HG02981 (cell line): ENCODE results near the gene GABARAP.

ENCODE experiments used
- ATAC-seq: cut with Tn5 transposase; IDR thresholded peaks from one replicate; pipeline ENCODE4 v1.9.1; 2021; ENCODE audit warnings: mild to moderate bottlenecking, moderate library complexity; ENCODE audit not compliant: unreplicated experiment

GABARAP gene

DNA sequence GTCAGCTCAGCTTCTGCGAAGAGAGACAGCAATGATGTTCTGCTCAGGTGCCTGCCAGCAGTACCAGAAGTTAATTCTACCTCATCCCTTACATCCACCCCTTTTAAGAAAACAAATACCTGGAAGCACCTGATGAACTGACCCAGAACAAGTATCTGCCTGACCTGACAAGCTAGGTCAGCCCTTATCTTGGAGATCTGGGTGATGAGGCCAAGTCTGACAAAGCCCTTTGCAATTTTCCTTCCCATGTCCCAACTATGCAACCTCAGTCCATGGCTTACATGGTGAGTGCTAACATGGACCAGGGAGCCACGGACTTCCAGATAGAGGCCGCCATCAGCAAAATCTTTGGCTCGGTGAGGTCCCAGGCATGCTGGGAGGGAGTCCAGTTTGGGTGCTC lies 18.9 kb downstream of the GABARAP start:
- no peak for ATAC-seq

DNA sequence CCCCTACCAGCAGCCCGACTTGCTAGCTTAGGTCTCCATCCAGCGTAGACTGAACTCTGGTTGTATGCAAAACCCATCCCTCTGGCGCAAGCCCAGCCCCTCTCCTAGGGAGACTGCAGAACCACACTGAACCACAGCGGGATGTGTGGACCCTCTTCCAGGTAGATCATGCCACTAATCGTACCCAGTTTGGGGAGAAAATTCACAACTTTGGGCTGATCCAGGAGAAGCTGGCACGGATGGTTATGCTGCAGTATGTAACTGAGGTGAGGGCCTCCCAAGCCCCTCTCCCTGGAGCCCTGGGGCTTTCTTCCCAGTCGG lies 19.3 kb downstream of the GABARAP start:
- no peak for ATAC-seq

DNA sequence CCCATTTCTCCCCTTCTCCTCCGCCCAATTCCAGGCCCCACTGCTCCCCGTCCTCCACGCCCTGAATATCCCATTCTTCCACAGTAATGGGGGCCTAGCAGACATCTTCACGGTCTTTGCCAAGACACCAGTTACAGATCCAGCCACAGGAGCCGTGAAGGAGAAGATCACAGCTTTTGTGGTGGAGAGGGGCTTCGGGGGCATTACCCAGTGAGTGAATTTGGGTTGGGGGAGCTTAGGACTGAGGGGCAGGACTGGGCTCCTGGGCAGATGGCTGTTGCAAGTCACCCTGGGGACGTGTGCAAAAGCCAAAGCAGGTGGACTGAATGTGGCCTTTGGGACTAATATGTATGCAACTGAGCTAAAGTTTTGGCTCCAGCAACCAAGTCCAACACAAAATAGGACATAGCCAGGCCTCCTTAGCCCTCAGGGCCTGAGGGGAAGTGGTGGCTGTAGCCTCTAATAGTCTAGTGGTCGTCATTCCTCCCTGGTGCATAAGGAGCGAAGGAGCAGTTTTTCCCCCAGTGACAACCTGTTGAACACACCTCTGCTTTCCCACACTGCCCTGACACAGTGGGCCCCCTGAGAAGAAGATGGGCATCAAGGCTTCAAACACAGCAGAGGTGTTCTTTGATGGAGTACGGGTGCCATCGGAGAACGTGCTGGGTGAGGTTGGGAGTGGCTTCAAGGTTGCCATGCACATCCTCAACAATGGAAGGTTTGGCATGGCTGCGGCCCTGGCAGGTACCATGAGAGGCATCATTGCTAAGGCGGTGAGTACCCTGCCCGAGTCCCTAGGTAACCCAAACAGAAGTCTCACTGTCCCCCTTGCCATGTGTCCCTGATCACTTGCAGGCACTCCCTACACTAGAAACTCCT lies 19.9 kb downstream of the GABARAP start:
- no peak for ATAC-seq

GRCh38 chr17:7221278-7222092 lies 20.8 kb downstream of the GABARAP start:
- ATAC-seq, result no peak

DNA sequence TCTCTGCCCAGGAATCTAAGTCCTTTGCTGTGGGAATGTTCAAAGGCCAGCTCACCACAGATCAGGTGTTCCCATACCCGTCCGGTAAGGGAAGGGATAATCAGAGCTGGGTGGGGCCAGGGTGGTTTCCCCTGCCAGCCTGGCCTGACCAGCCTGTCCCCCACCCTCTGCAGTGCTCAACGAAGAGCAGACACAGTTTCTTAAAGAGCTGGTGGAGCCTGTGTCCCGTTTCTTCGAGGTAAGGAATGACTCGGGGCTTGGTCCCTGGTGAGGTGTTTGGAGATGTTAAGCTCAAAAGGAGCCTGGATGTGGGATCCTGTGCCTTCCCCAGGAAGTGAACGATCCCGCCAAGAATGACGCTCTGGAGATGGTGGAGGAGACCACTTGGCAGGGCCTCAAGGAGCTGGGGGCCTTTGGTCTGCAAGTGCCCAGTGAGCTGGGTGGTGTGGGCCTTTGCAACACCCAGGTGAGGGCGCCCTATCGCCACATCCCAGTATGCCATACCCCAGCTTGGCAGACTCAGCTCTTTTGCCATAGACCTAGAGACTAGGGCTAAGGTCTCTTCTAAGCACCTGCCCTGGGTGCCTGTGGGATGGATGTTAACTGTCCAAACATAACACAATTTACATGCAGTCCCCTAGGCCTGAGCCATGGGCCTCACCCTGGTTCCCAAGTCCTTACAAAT lies 21.5 kb downstream of the GABARAP start:
- ATAC-seq, result no peak

DNA sequence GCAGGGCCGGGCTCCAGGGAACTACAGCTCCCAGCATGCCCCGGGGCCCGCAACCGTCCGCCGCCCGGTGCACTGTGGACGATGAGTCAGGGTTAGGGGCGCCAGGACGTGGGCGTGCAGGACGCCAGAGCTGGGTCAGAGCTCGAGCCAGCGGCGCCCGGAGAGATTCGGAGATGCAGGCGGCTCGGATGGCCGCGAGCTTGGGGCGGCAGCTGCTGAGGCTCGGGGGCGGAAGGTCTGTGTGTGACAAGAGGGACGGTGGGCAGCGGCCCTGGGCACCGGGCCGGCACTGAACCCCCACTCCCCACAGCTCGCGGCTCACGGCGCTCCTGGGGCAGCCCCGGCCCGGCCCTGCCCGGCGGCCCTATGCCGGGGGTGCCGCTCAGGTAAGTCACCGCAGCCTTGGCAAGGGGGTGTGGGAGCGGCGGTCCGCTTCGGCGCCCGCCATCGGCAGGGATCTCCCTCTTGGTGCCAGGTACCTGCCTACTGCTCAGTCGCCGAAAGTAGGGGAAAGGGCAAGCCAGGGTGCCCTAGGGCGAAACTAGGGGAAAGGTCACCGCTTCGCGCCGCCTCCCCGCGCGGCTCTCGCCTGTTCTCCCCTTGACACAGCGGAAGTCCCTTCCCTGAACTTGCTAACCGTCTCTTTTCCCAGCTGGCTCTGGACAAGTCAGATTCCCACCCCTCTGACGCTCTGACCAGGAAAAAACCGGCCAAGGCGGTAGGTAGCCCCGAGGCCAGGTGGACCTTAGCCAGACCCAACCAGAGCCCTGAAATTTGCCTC lies 22.2 kb downstream of the GABARAP start, which contains the start of the genes ACADVL and DLG4:
TSS of gene ACADVL (plus strand) at position 127 of the 781 bp plus-strand sequence. CDS start at position 174, 47 bp downstream.
TSS of gene DLG4 (minus strand) at position 25 of the 781 bp plus-strand sequence.
- peak; percentile 48 for ATAC-seq

- ATAC-seq, result no peak
Observed at GRCh38 chr17:7219229-7219811, 22.9 kb downstream of the GABARAP start.

DNA sequence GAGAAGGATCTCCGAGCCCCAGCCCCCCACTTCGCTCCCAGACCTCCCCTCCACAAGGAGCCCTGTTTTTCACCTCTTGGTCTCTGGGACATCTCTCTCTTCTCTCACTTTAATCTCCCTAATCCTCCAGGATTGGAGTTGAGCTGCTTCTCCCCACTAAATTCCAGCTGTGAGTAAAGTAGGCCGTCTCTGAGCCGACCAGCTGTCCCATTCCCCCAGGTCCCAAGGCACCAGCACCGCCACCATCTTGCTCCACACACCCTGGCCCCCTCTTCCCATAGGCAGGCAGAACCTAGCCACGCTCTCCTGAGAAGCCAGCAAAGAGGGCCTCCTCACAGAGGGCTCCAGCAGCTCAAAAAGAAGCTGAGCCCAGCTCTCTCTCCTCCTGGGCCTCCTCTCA lies 23.5 kb downstream of the GABARAP start:
- no peak for ATAC-seq

- no peak for ATAC-seq
Observed at GRCh38 chr17:7218166-7218565, 24.1 kb downstream of the GABARAP start.

GRCh38 chr17:7217113-7217987 lies 24.9 kb downstream of the GABARAP start:
- ATAC-seq, result no peak

GRCh38 chr17:7216242-7217112 lies 25.8 kb downstream of the GABARAP start:
- ATAC-seq, result no peak

DNA sequence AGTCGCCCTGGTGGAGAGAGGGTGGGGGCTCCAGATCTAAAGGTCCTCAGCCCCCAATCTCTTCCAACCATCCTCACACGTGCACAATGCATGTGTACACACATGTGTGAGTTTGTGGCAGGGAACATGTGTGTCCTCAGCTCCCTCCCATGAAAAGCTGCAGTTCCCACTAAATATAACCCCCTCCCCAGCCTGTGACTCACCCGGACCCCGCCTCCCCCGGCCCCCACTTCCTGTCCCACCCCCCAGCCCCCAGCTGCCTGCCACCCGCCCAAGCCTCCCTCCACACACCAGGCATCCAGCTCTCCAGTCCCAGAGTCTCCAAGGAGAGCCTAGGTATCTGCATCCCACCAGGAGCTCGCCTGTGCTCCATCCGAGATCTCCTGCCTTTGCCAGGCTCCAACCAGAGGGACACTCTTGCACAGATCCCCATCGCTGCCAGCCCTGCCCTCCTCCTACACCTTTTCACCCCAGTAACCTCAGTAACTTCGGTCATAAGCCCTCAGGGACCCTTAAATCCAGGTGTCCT lies 26.5 kb downstream of the GABARAP start:
- no peak for ATAC-seq

GRCh38 chr17:7215136-7215638 lies 27.1 kb downstream of the GABARAP start:
- no peak for ATAC-seq

- ATAC-seq, result peak; percentile 70
Observed at GRCh38 chr17:7214300-7215135, 27.7 kb downstream of the GABARAP start.

GRCh38 chr17:7213895-7214299 lies 28.4 kb downstream of the GABARAP start:
- ATAC-seq, result no peak

GRCh38 chr17:7211491-7212273 lies 30.6 kb downstream of the GABARAP start:
- ATAC-seq, result no peak
